ENCODE results near the gene XYLT1. TPM values are rescaled to one million over a fixed set of nuclear protein-coding genes. Genes with fewer than 3 reads are reported as not detected.

The XYLT1 gene
- total RNA-seq, 4 donors from 2014 or later = 5.6 to 14.9 (median 10.8) TPM

DNA sequence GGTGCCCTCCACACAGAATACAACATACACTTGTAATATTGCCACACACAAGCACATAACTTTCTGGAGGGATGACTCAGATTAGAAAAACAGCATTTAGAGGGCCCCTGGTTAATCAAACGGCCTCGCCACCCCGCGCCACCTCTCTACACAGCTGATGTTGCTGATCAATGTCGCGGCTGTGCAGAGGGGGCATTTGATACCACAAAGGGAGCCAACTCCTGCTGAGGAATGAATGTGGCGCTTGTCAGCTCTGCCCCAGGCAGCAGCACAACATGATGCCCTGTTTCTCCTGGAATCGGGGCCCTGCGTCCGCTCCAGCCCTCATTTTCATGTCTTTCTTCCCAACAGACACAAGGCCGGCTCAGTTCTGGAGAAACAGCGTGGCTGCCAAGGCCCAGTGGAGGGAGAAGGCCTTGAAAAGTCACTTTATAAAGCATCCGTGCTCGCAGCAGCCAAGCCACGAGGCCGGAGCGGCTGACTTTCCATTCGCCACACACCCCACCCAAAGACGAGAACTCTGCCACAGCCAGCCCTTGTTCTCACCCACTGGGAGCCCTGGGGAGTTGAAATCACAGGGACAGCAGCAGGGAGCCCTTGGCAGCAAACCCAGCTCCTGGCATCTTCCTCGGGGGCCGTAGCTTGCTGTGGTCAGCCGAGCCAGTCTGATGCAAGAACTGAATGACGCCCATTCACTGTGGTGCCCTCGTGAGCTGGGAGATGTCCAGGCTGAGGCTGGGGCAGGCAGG, 65.6 kb downstream of the XYLT1 start:
- H3K4me1 ChIP-seq = peaks cover 17 to 20% of the 10 kb centered on the region in 2 donors
- H3K9me3 ChIP-seq = no peaks in the 10 kb centered on the region
- H3K27ac ChIP-seq = peak overlapping the region; percentile 71 to 80 (median 76)
- 51 to 65% methylated on average over 18 to 22 of the region's 24 CpGs for WGBS, 2 donors
- no peaks in the 10 kb centered on the region for H3K36me3 ChIP-seq
- no peaks in the 10 kb centered on the region for H3K27me3 ChIP-seq
- intact Hi-C loops (cut with DNase I) = no loop called here
- DNase-seq = peak; percentile 78 to 83
- no peak overlapping the region for H3K4me3 ChIP-seq (replicated peaks in 1 of 3)
- TF ChIP-seq POLR2A (IDR thresholded peaks at IDR 0.05) = no peak
- TF ChIP-seq, protein P1, sequence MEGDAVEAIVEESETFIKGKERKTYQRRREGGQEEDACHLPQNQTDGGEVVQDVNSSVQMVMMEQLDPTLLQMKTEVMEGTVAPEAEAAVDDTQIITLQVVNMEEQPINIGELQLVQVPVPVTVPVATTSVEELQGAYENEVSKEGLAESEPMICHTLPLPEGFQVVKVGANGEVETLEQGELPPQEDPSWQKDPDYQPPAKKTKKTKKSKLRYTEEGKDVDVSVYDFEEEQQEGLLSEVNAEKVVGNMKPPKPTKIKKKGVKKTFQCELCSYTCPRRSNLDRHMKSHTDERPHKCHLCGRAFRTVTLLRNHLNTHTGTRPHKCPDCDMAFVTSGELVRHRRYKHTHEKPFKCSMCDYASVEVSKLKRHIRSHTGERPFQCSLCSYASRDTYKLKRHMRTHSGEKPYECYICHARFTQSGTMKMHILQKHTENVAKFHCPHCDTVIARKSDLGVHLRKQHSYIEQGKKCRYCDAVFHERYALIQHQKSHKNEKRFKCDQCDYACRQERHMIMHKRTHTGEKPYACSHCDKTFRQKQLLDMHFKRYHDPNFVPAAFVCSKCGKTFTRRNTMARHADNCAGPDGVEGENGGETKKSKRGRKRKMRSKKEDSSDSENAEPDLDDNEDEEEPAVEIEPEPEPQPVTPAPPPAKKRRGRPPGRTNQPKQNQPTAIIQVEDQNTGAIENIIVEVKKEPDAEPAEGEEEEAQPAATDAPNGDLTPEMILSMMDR (IDR thresholded peaks at IDR 0.05) = no peak

DNA sequence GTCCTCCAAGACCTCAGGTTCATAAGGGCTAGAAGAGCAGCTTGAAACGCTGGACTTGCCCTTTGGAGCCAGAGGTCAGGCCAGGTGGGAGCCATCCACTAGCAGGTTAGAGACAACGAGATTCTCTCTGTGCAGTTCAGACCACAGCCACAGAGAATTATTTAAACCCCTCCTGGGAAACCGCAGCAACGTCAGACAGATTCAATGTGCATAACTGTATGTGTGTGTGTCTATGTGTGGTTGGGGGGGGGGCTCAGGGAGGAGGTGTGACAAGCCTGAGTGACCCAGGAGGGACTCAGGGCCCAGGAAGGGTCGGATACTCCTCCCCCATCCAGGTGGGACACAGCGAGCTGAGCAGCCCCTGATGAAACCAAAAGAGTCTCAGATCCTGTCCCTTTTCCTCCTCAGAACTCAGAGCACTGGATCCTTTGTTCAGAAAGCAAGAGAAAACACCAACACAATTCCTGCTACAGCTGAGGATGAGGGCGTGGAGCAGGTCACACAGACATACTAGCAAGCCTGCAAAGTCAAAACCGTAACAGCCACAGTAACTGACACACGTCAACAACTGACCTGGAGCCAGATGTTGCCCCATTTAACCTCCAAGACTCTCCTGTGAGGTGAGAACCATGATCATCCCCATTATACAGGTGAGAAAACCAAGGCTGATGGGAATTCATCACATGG, 66.8 kb downstream of the XYLT1 start:
- Histone ChIP-seq H3K27me3 (no peaks in the 10 kb centered on the region), H3K4me3 (replicated peaks in 1 of 3) (no peak overlapping the region), H3K4me1 (peaks cover 23 to 28% of the 10 kb centered on the region in 2 donors), H3K27ac (peak overlapping the region in 1 of 3 donors; percentile 80), H3K9me3 (no peaks in the 10 kb centered on the region), H3K36me3 (no peaks in the 10 kb centered on the region)
- intact Hi-C loops (cut with DNase I) = no loop called here
- TF ChIP-seq, protein P1 (IDR thresholded peaks at IDR 0.05) = no peak
- TF ChIP-seq POLR2A (IDR thresholded peaks at IDR 0.05) = no peak
- WGBS, 2 donors = 90 to 97% methylated on average over 9 of the region's 9 CpGs
- DNase-seq = no peak

DNA sequence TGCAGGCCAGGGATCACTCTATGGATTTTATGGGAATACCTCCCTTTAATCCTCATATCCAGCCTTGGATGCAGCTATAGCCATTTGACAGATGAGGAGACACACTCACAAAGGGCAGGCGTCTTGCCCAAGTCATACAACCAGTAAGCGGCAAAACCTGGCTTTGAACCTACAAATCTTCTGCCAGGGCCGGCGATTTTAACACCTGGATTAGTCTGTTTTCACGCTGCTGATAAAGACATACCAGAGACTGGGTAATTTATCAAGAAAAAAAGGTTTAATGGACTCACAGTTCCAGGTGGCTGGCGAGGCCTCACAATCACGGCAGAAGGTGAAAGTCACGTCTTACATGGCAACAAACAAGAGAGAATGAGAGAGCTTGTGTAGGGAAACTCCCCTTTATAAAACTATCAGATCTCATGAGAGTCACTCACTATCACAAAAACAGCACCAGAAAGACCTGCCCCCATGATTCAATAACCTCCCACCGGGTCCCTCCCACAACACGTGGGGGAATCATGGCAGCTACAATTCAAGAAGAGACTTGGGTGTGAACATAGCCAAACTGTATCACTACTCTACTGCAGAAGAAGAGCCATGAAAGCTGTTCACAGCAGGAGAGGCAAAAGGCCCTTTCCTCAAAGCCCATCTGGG, 67.5 kb downstream of the XYLT1 start:
- no peak for TF ChIP-seq POLR2A (IDR thresholded peaks at IDR 0.05)
- TF ChIP-seq, protein P1 (IDR thresholded peaks at IDR 0.05) = no peak
- 86 to 94% methylated on average over 10 of the region's 10 CpGs for WGBS, 2 donors
- no peak for DNase-seq
- Histone ChIP-seq H3K36me3 (no peaks in the 10 kb centered on the region), H3K4me3 (replicated peaks in 1 of 3) (no peak overlapping the region), H3K9me3 (no peaks in the 10 kb centered on the region), H3K4me1 (peaks cover 23 to 32% of the 10 kb centered on the region in 2 donors), H3K27ac (no peak overlapping the region), H3K27me3 (no peaks in the 10 kb centered on the region)
- intact Hi-C loops (cut with DNase I) = no loop called here

DNA sequence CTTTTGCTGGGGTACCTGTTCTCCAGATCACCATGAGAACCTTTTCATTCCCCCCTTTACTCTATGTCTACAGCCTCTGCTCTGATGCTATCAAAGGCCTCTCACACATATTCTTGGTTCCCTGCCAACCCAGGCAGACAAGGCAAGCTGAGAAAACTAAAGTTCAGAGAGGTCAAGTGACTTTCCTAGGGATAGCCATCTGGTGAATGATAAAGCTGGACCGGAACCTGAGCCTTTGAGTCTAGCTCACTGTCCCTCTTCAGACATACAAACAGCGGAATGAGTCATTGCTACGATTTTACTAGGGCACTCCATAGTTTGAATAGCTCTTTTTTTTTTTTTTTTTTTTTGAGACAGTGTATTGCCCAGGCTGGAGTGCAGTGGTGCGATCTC, 73.3 kb downstream of the XYLT1 start:
- DNase-seq = peak; percentile 41 to 50
- H3K4me3 ChIP-seq (replicated peaks in 1 of 3) = no peak overlapping the region
- H3K4me1 ChIP-seq = peaks cover 31 to 52% of the 10 kb centered on the region in 2 donors
- WGBS, 2 donors = 17 to 22% methylated on average over 4 of the region's 4 CpGs
- TF ChIP-seq, protein P1 (IDR thresholded peaks at IDR 0.05) = no peak
- no peak for TF ChIP-seq POLR2A (IDR thresholded peaks at IDR 0.05)
- H3K27ac ChIP-seq = peak overlapping the region in 2 of 3 donors; percentile 43 to 70
- no peaks in the 10 kb centered on the region for H3K27me3 ChIP-seq
- no peaks in the 10 kb centered on the region for H3K9me3 ChIP-seq
- intact Hi-C loops (cut with DNase I) = no loop called here
- no peaks in the 10 kb centered on the region for H3K36me3 ChIP-seq

All from thyroid gland (tissue), 4 donors.